Transverse colon (tissue), 4 donors: ENCODE results near the gene EXOC3L4.

Experiments
- POLR2AphosphoS5 ChIP-seq, 3 donors: sonication (generic); formaldehyde crosslinking; IDR thresholded peaks; one replicate each; pipeline ENCODE4 v1.6.1; 2016; ENCODE audit warnings: antibody characterized with exemption in 3 of 3
- TF ChIP-seq, protein P1 (sequence below), 5 experiments: fragments of 200-600 bp in 3 of 5; fragments of 450-650 bp in 2 of 5; sonication (generic) in 3 of 5; IDR thresholded peaks; 1 replicate in 2 of 5; 2 replicates in 3 of 5; pipeline ENCODE4 v1.5.1; 2016 to 2017; ENCODE audit warnings: antibody characterized with exemption in 5 of 5, inconsistent platforms in 3 of 5, mild to moderate bottlenecking in 2 of 5, moderate library complexity in 1 of 5

GRCh38 chr14:103091883-103092222 lies 2.7 kb upstream of the EXOC3L4 start:
- TF ChIP-seq, protein P1, sequence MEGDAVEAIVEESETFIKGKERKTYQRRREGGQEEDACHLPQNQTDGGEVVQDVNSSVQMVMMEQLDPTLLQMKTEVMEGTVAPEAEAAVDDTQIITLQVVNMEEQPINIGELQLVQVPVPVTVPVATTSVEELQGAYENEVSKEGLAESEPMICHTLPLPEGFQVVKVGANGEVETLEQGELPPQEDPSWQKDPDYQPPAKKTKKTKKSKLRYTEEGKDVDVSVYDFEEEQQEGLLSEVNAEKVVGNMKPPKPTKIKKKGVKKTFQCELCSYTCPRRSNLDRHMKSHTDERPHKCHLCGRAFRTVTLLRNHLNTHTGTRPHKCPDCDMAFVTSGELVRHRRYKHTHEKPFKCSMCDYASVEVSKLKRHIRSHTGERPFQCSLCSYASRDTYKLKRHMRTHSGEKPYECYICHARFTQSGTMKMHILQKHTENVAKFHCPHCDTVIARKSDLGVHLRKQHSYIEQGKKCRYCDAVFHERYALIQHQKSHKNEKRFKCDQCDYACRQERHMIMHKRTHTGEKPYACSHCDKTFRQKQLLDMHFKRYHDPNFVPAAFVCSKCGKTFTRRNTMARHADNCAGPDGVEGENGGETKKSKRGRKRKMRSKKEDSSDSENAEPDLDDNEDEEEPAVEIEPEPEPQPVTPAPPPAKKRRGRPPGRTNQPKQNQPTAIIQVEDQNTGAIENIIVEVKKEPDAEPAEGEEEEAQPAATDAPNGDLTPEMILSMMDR (IDR thresholded peaks at IDR 0.05): peak in 2 of 5 experiments; percentile 4 to 20
- TF ChIP-seq POLR2AphosphoS5 (IDR thresholded peaks at IDR 0.05): no peak
